ENCODE data around the gene ZNF438. TPM values are rescaled to one million over a fixed set of nuclear protein-coding genes. Genes with fewer than 3 reads are reported as not detected.

The ZNF438 gene
- total and polyA plus RNA-seq, 2 of the 8 experiments (the other 6 are each of a cell fraction or from before 2014, with no cell fraction given) = 0.95 to 1.7 TPM

DNA sequence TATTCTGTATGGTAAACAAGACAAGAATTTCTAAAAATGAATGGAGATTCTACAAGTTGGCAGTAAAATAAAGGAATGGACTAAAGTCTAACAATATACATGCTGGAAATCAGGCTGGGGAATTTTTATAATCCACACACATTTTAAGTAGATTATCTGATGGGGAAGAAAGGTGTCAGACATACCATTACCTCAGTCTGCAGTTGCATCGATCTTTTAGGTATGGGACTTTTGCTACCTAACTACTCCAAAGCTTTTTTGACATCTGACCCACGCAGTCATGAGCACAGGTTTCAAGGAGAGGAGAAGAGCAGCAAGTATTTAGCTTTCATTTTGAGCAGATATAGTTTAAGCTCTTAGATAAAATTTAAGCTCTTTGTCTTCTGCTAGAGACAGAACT, 113.0 kb downstream of the ZNF438 start:
- Histone ChIP-seq H3K79me1 (ENCODE audit: low read depth, low read length) (no peaks in the 10 kb centered on the region), H3K4ac (replicated peaks; ENCODE audit: insufficient read length, low read depth, low read length) (no peak overlapping the region), H3K4me2 (ENCODE audit: insufficient read depth in 1 of 2, low read depth in 2 of 2, low read length in 2 of 2) (no peak overlapping the region), H4K91ac (replicated peaks; ENCODE audit: insufficient read length, low read length) (no peak overlapping the region), H4K5ac (ENCODE audit: insufficient read length, low read depth, low read length) (no peak overlapping the region), H2BK20ac (ENCODE audit: low read length) (no peak overlapping the region), H3K18ac (ENCODE audit: extremely low read depth, low read length) (no peak overlapping the region), H2AFZ (ENCODE audit: low read length) (no peak overlapping the region), H2BK12ac (ENCODE audit: low read depth, low read length) (no peak overlapping the region), H3K9me3 (ENCODE audit: insufficient read depth in 2 of 2, low read depth in 1 of 2, low read length in 1 of 2) (no peaks in the 10 kb centered on the region), H3K23ac (ENCODE audit: insufficient read length) (no peak overlapping the region), H3K36me3 (ENCODE audit: control insufficient read depth in 2 of 4, insufficient read depth in 4 of 4, low read length in 3 of 4) (no peaks in the 10 kb centered on the region), H2BK120ac (replicated peaks; ENCODE audit: low read depth, low read length) (no peak overlapping the region), H3K56ac (replicated peaks; ENCODE audit: insufficient read length, low read depth, low read length) (no peak overlapping the region), H2AK5ac (ENCODE audit: low read depth, low read length) (no peak overlapping the region), H3K27ac (ENCODE audit: low read depth, low read length) (no peak overlapping the region), H3K23me2 (ENCODE audit: low read depth, low read length) (no peaks in the 10 kb centered on the region), H3K14ac (ENCODE audit: insufficient read length) (no peak overlapping the region), H4K20me1 (replicated peaks in 1 of 2; ENCODE audit: control insufficient read depth in 1 of 2, insufficient read depth in 2 of 2, low read length in 2 of 2) (no peaks in the 10 kb centered on the region), H3K9ac (replicated peaks in 1 of 4; ENCODE audit: extremely low read depth in 1 of 4, low read depth in 3 of 4, low read length in 3 of 4) (no peak overlapping the region), H3K79me2 (ENCODE audit: control insufficient read depth in 1 of 2, insufficient read depth in 2 of 2, low read length in 2 of 2) (no peaks in the 10 kb centered on the region), H2BK15ac (ENCODE audit: low read length) (no peak overlapping the region), H3K4me1 (replicated peaks in 1 of 4; ENCODE audit: control insufficient read depth in 3 of 4, insufficient read depth in 4 of 4, low read length in 3 of 4) (no peaks in the 10 kb centered on the region), H3K27me3 (replicated peaks in 1 of 4; ENCODE audit: control insufficient read depth in 3 of 4, extremely low read depth in 1 of 4, insufficient read depth in 3 of 4, low read length in 3 of 4) (no peaks in the 10 kb centered on the region), H3K4me3 (ENCODE audit: extremely low read depth in 1 of 4, insufficient read depth in 2 of 4, low read depth in 3 of 4, low read length in 4 of 4) (no peak overlapping the region), H4K8ac (ENCODE audit: extremely low read depth, insufficient read depth, low read length) (no peak overlapping the region), H2BK5ac (ENCODE audit: low read depth, low read length) (no peak overlapping the region)
- no peak for DNase-seq (ENCODE audit: low read depth in 1 of 2, low spot score in 2 of 2)
- CTCF ChIA-PET (ENCODE audit: partially characterized antibody) = no interaction called here
- WGBS, 2 experiments (ENCODE audit: extremely low coverage in 1 of 2, insufficient coverage in 1 of 2, insufficient read length in 1 of 2, insufficient replicate concordance in 2 of 2, low coverage in 1 of 2, low lambda C conversion rate in 2 of 2, missing lambda C conversion rate in 1 of 2) = 91% methylated on average over 2 of the region's 2 CpGs; no CpG with 5 or more reads in 1 of the 2 experiments
- POLR2A ChIA-PET (ENCODE audit: partially characterized antibody) = no interaction called here
- FAIRE-seq = no peak
- TF ChIP-seq, protein P1, sequence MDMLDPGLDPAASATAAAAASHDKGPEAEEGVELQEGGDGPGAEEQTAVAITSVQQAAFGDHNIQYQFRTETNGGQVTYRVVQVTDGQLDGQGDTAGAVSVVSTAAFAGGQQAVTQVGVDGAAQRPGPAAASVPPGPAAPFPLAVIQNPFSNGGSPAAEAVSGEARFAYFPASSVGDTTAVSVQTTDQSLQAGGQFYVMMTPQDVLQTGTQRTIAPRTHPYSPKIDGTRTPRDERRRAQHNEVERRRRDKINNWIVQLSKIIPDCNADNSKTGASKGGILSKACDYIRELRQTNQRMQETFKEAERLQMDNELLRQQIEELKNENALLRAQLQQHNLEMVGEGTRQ (IDR thresholded peaks at IDR 0.05; ENCODE audit: low read length) = no peak
- TF ChIP-seq PHF8 (conservative IDR thresholded peaks at IDR 0.05; ENCODE audit: low read depth, low read length) = no peak
- TF ChIP-seq SUZ12 (IDR thresholded peaks at IDR 0.05; ENCODE audit: low read length) = no peak
- TF ChIP-seq EGR1 (IDR thresholded peaks at IDR 0.05; ENCODE audit: borderline replicate concordance, low read depth, low read length) = no peak
- TF ChIP-seq GTF2F1 (IDR thresholded peaks at IDR 0.05; ENCODE audit: borderline replicate concordance, low read depth, low read length) = no peak
- TF ChIP-seq CHD2 (IDR thresholded peaks at IDR 0.05; ENCODE audit: low read length) = no peak
- TF ChIP-seq EZH2 (IDR thresholded peaks at IDR 0.05; ENCODE audit: low read depth, low read length, severe bottlenecking) = no peak
- TF ChIP-seq RBBP5 (IDR thresholded peaks at IDR 0.05; ENCODE audit: borderline replicate concordance, low read depth, low read length) = no peak
- TF ChIP-seq RFX5 (IDR thresholded peaks at IDR 0.05; ENCODE audit: borderline replicate concordance, low read depth, low read length) = no peak
- TF ChIP-seq SIN3A (conservative IDR thresholded peaks at IDR 0.05 in 1 of 2, IDR thresholded peaks at IDR 0.05 in 1 of 2; ENCODE audit: low read depth in 1 of 2, low read length in 2 of 2) = no peak
- no peak for TF ChIP-seq TAF7 (optimal IDR thresholded peaks at IDR 0.05; ENCODE audit: borderline replicate concordance, low read depth, low read length)
- TF ChIP-seq RXRA (IDR thresholded peaks at IDR 0.05; ENCODE audit: insufficient read depth, low read depth, low read length) = no peak
- TF ChIP-seq FOSL1 (IDR thresholded peaks at IDR 0.05; ENCODE audit: insufficient read depth, low read depth, low read length) = no peak
